ENCODE results near the gene ZNF664.

Gene ZNF664

GRCh38 chr12:124032265-124032886 lies 59.4 kb downstream of the ZNF664 start:
- DNase-seq (ENCODE audit: low read depth, low spot score): no peak

- DNase-seq (ENCODE audit: low read depth, low spot score): no peak
Observed at GRCh38 chr12:124033859-124034258, 60.8 kb downstream of the ZNF664 start.

- DNase-seq (ENCODE audit: low read depth, low spot score): no peak
Observed at GRCh38 chr12:124034297-124034696, 61.3 kb downstream of the ZNF664 start.

- no peak for DNase-seq (ENCODE audit: low read depth, low spot score)
Observed at GRCh38 chr12:124035163-124035562, 62.1 kb downstream of the ZNF664 start.

GRCh38 chr12:124036171-124036598 lies 63.2 kb downstream of the ZNF664 start:
- no peak for DNase-seq (ENCODE audit: low read depth, low spot score)

GRCh38 chr12:124036657-124037109 lies 63.7 kb downstream of the ZNF664 start:
- DNase-seq (ENCODE audit: low read depth, low spot score): no peak

GRCh38 chr12:124037331-124037730 lies 64.3 kb downstream of the ZNF664 start:
- no peak for DNase-seq (ENCODE audit: low read depth, low spot score)

GRCh38 chr12:124039276-124039675 lies 66.3 kb downstream of the ZNF664 start:
- no peak for DNase-seq (ENCODE audit: low read depth, low spot score)

GRCh38 chr12:124040291-124040690 lies 67.3 kb downstream of the ZNF664 start:
- no peak for DNase-seq (ENCODE audit: low read depth, low spot score)

- no peak for DNase-seq (ENCODE audit: low read depth, low spot score)
Observed at GRCh38 chr12:124040737-124041136, 67.7 kb downstream of the ZNF664 start.

GRCh38 chr12:124041907-124042306 lies 68.9 kb downstream of the ZNF664 start:
- no peak for DNase-seq (ENCODE audit: low read depth, low spot score)

GRCh38 chr12:124044021-124044420 lies 71.0 kb downstream of the ZNF664 start:
- no peak for DNase-seq (ENCODE audit: low read depth, low spot score)

GRCh38 chr12:124044809-124045321 lies 71.8 kb downstream of the ZNF664 start:
- DNase-seq (ENCODE audit: low read depth, low spot score): no peak

GRCh38 chr12:124045671-124046455 lies 72.8 kb downstream of the ZNF664 start:
- no peak for DNase-seq (ENCODE audit: low read depth, low spot score)

- DNase-seq (ENCODE audit: low read depth, low spot score): no peak
Observed at GRCh38 chr12:124046456-124046740, 73.4 kb downstream of the ZNF664 start.

GRCh38 chr12:124047045-124047566 lies 74.1 kb downstream of the ZNF664 start:
- no peak for DNase-seq (ENCODE audit: low read depth, low spot score)

- DNase-seq (ENCODE audit: low read depth, low spot score): no peak
Observed at GRCh38 chr12:124049451-124050094, 76.6 kb downstream of the ZNF664 start.

GRCh38 chr12:124053851-124054250 lies 80.8 kb downstream of the ZNF664 start:
- DNase-seq (ENCODE audit: low read depth, low spot score): no peak

GRCh38 chr12:124055066-124055465 lies 82.1 kb downstream of the ZNF664 start:
- no peak for DNase-seq (ENCODE audit: low read depth, low spot score)

- DNase-seq (ENCODE audit: low read depth, low spot score): no peak
Observed at GRCh38 chr12:124057691-124058090, 84.7 kb downstream of the ZNF664 start.

GRCh38 chr12:124059752-124060151 lies 86.7 kb downstream of the ZNF664 start:
- no peak for DNase-seq (ENCODE audit: low read depth, low spot score)

Data from activated naive CD8-positive, alpha-beta T cell treated with anti-CD3 and anti-CD28 coated beads, Interleukin-2, amount 50 U/mL, for 16 hours (primary cell).